GM18951 (cell line): ENCODE results near the gene NT5C3A.

Experiments
- POLR2A ChIP-seq: IDR thresholded peaks from 4 replicates; pipeline ENCODE4 v1.6.1; 2011; ENCODE audit warnings: mild to moderate bottlenecking; ENCODE audit not compliant: insufficient read length, insufficient read depth; ENCODE audit errors: extremely low read depth
- in situ Hi-C: fragments of 300-500 bp; cut with MboI; formaldehyde crosslinking; loops from one replicate; pipeline ENCODE4 v1.12.0; 2022; ENCODE audit warnings: low sequenced_read_pairs, mixed read lengths, inconsistent platforms; ENCODE audit not compliant: unreplicated experiment

NT5C3A gene

DNA sequence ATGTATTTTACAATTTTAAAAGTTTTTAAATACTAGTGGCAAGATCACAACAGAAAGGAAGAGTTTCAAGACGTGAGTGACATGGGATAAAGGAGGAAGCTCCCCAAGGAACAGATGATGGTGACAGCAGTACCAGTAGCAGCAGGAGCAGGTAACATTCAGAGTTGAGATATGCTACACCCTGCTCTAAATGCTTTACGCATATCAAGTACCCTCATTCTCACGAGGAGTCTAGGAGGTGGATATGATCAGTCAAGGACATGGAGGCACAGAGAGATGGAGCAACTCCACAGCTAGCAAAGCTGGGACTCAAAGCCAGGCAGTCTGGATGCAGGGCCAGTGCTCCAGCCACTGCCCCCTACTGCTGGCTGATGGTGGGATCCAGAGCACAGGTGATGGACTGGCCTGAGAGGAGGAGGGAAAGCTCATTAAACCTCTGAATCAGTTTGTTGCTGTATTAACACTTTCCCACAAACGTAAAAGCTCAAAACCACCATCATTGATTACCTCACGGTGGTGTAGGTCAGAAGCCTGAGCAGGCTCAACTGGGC, 29.1 kb upstream of the NT5C3A start:
- in situ Hi-C loops: no loop called here
- TF ChIP-seq POLR2A: no peak

DNA sequence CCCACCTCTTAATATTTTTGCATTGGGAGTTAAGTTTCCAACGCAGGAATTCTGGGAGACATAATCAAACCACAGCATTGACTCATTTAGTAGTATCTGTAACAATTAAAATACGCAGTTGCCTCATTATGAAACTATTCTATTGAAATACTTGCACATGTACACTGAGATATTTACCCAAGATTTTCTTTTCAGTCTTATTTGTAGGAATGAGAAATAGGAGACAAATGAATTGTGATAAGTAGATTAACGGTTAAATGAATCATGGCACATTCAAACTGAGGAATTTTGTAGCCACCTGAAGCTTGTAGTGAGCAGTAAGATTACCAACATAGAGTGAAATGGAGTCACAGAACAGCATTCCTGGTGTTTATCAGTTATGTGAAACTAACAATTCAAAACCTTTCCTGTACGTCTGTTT, 28.5 kb upstream of the NT5C3A start:
- no peak for TF ChIP-seq POLR2A
- in situ Hi-C loops: no loop called here

DNA sequence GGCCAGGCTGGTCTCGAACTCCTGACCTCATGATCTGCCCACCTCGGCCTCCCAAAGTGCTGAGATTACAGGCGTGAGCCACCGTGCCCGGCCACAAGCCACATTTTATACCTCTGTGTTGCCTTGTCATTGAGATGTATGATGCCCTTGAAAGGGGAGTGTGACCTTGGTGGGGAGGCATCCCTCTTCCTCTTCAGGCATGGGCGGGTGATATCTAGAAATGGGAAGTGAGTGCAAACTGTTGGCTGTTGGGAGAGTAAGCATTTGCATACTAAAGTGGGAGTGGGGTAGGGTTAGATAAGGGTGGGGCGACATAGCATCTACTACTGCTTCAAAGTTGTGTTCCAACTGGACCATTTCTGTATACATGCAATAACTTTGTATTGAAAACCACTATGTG, 26.6 kb upstream of the NT5C3A start:
- TF ChIP-seq POLR2A: no peak
- in situ Hi-C loops: no loop called here

DNA sequence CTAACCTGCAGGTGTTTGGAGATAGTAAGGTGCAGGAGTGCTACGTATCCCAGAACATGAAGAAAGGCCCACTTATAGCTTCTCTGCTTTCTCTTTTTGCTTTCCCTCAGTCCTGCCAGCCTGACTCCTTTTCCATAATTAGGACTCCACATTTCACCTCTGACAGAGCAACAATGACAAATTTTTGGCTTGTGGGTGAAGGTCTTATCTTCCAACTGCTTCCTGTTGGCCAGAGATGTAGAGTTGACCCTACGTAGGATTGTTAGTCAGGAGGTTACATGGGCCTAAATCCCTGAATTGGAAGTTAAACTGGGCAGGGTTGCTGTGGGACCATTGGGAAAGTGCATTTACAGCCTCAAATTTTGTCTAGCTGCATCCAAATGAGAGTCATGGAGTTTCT, 25.3 kb upstream of the NT5C3A start:
- TF ChIP-seq POLR2A: no peak
- in situ Hi-C loops: no loop called here

DNA sequence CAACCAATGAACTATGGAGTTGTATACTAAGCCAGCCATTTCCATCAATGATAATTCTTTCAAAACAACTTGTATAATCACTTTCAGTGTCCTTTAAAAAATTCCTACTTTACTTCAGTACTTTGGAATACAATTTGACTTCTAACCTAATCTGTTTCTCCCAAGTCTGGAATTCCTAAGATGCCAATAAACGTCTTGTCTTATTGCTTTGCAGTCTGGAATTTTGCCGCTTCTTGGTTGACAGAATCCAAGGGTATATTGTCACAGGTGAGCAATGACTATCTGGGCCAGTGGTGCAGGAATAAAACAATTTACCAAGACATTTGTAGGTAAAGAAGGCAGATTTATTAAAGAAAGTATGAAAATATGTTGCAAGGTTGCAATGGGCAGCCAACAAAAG, 24.8 kb upstream of the NT5C3A start:
- in situ Hi-C loops: no loop called here
- TF ChIP-seq POLR2A: no peak

DNA sequence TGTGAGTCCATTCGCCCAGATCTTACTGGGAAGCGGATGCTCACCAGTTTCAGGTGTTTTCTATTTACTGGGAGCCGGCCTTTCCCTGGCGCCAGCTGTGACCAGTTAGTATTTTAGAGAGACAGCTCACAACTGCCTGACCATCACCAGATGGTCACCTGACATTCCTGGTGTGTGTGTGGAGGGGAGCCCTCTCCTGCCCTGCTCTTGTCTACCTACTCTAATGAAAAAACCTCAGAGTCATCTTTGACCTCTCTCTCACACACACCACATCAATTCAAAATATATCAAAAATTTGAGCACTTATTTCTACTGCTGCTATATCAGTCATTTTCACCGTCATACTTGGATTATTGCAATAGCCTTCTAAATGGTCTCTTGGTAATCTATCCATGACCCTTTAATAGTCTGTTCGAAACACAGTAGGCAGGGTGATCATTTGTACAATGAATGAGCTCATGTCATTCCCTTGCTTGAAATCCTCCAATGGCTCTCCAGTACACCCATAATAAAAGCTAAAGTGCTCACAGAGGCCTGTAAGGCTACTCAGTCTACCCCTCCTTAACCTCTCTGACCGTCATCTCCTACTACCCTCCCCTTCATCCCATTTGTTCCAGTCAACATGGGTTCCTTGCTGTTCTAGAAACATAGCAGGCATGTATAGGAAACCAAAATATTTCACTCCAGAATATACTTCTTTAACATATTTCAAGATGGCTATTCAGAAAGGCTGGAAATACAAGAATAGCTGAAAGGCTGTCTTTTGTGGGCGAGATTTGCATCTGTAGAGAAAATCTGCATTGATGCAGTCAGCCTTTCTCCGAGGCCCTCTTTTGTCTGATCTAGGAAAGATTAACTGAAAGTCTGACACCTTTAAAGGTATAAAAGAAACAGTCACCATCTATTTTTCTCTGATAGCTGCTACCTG, 17.5 kb upstream of the NT5C3A start:
- no peak for TF ChIP-seq POLR2A
- in situ Hi-C loops: no loop called here

DNA sequence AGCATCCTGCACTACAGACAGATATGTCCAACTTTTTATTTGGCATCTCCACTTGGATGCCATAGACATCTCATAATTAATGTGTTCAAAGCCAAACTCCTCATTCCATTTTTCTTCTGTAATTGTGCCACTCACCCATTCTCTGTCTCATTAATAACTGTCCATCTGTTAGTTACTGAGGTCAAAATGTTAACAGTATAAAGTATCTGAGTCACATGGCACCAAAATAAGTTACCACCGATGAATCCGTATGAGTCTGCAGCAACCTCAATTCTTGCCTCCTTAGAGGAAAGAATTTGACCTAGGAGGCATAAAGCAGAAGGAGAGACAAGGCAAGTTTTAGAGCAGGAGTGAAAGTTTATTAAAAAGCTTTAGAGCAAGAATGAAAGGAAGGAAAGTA, 16.5 kb upstream of the NT5C3A start:
- TF ChIP-seq POLR2A: no peak
- in situ Hi-C loops: no loop called here

DNA sequence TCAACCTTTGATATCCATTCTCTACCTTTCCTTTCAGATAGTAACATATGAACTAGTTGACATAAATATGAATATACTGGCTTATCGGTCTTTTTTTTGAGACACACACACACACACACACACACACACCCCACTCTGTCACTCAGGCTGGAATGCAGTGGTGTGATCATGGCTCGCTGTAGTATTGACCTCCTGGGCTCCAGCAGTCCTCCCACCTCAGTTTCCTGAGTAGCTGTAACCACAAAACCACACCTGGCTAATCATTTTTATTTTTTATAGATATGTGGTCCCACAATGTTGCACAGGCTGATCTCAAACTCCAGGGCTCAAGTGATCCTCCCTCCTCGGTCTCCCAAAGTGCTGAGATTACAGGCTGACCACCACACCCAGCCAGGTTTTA, 14.2 kb upstream of the NT5C3A start:
- no peak for TF ChIP-seq POLR2A
- in situ Hi-C loops: no loop called here

DNA sequence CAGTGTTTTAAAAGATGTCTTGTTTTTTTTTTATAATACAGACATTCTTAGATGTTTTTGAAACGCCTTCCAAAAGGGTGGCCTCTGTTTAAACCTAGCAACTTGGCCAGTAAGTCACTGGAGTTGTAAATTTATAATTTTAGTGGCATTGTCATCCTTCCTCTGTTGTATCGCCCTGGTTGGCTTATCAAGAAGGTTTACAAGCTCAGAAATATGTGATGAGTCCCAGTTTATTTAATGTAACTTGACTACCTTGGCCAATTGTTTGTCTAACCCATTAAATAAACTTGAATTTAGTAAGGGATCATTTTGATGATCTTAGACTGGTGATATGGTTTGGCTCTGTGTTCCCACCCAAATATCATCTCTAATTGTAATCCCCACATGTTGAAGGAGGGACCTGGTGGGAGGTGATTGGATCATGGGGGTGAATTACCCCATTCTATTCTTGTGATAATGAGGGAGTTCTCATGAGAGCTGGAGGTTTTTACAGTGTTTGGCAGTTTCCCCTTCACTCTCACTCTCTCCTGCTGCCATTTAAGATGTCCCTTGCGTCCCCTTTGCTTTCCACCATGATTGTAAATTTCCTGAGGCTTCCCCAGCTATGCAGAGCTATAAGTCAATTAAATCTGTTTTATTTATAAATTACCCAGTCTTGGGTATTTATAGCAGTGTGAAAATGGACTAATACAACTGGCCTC, 13.4 kb upstream of the NT5C3A start:
- in situ Hi-C loops: no loop called here

DNA sequence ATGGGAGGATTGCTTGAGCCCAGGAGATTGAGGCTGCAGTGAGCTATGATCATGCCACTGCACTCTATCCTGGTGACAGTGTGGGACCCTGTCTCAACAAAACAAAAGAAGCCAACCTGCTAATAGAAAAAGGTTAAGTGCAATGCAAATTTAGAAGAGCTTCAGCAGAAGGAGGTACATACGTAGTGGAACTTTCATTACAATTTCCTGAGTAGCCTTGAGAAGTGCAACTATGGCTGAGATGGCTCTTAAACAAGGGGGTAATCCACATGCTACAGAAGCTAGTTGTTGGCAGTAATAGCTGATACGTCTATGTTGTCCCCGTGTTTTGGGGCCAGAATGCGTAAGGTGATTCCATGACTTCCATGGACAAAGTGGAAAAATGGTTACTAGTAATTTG, 10.7 kb upstream of the NT5C3A start:
- no peak for TF ChIP-seq POLR2A
- in situ Hi-C loops: no loop called here

More for the DNA sequence above, 13.4 kb upstream of the NT5C3A start:
- TF ChIP-seq POLR2A: no peak

DNA sequence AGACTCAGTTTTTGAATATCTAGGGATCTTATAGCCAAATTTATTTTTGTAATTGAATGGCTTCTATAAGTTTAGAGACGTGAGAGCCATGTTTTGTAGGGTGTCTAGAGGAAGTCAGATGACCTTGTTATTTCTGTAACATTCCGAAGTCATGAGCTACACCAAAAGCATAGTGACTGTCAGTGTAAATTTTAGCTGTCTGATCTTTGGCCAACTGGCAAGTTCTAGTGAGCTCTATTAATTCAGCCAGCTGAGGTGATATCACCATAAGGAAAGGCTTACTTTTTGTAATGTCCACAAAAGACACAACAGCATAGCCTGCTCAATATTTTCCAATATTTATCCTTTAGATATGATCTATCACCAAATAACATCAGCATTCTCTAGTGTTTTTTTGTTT, 9.9 kb upstream of the NT5C3A start:
- TF ChIP-seq POLR2A: no peak
- in situ Hi-C loops: no loop called here

DNA sequence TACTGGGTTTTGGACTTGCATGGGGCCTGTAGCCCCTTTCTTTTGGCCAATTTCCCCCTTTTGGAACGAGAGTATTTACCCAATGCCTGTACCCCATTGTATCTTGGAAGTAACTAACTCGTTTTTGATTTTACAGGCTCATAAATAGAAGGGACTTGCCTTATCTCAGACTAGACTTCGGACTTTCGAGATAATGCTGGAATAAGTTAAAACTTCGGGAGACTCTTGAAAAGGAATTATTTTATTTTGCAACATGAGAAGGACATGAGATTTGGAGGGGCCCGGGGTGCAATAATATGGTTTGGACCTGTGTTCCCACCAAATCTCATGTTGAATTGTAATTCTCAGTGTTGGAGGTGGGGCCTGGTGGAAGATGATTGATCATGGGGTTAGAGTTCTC, 8.3 kb upstream of the NT5C3A start:
- no peak for TF ChIP-seq POLR2A
- in situ Hi-C loops: no loop called here

DNA sequence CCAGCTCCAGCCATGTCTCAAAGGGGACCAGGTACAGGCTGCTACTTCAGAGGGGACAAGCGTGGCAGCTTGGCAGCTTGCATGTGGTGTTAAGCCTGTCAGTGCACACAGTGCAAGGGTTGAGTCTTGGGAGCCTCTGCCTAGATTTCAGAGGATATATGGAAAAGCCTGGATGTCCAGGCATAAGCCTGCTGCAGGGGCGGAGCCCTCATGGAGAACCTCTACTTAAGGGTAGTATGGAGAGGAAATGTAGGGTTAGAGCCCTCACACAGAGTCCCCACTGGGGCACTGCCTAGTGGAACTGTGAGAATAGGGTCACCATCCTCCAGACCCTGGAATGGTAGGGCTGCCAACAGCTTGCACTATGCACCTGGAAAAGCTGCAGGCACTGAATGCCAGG, 7.7 kb upstream of the NT5C3A start:
- in situ Hi-C loops: no loop called here
- no peak for TF ChIP-seq POLR2A

DNA sequence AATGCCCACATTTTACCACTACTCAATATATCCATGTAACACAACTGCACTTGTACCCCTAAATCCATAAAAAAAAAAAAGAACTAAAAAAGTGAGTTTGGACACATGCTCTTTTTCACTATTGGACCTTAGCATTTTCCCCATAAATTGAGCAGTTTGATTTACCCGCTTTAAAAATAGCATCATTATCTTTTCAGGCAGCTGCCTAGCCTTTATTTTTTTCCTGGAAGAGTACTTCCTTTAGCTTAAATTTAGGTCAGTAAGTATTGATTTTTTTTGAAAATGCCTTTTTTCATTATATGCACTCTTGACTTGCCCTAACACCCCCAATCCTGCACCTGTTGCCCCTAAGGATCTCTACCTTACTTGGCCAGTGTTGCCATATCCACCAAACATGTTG, 5.3 kb upstream of the NT5C3A start:
- in situ Hi-C loops: no loop called here
- TF ChIP-seq POLR2A: no peak
